ENCODE results near the gene PLCL1. TPM values are rescaled to one million over a fixed set of nuclear protein-coding genes. Genes with fewer than 3 reads are reported as not detected.
"Not testable (repeated sequence)": the region's sequence is repeated elsewhere in the genome, so short reads cannot be mapped to it uniquely, and the experiment has no call there.

PLCL1 gene
- total RNA-seq, 6 donors from 2014 or later = 5.3 to 17.0 (median 8.1) TPM

- ATAC-seq (ENCODE audit: low FRiP score in 2 of 2) = no peak
- 72 to 77% methylated on average over 1 of the region's 1 CpG for WGBS, 2 donors
- H3K4me3 ChIP-seq = no peak overlapping the region
Observed at GRCh38 chr2:198187841-198188240, 383.4 kb downstream of the PLCL1 start.

DNA sequence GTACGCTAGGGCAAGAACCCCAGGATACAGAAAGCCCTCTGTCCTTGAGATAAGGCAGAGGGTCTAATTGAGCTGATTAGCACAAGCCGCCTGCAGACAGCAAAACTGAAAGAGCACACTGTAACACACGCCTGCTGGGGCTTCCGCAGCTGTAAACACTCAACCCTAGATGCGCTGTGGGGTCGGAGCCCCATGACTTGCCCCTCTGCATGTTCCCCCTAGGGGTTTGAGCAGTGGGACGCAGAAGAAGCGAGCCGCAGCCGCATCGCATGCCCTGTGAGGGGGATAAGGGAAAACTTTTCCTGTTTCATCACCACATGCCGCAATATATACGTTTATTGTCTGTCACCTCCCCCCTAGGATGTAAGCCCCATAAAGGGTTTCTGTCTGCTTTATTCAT, 384.6 kb downstream of the PLCL1 start:
- no peaks in the 10 kb centered on the region for H3K36me3 ChIP-seq
- ATAC-seq (ENCODE audit: low FRiP score in 2 of 2) = no peak
- H3K4me3 ChIP-seq = no peak overlapping the region
- no peak overlapping the region for H3K27ac ChIP-seq
- 73 to 86% methylated on average over 12 to 13 of the region's 13 CpGs for WGBS, 2 donors
- TF ChIP-seq, protein P1, sequence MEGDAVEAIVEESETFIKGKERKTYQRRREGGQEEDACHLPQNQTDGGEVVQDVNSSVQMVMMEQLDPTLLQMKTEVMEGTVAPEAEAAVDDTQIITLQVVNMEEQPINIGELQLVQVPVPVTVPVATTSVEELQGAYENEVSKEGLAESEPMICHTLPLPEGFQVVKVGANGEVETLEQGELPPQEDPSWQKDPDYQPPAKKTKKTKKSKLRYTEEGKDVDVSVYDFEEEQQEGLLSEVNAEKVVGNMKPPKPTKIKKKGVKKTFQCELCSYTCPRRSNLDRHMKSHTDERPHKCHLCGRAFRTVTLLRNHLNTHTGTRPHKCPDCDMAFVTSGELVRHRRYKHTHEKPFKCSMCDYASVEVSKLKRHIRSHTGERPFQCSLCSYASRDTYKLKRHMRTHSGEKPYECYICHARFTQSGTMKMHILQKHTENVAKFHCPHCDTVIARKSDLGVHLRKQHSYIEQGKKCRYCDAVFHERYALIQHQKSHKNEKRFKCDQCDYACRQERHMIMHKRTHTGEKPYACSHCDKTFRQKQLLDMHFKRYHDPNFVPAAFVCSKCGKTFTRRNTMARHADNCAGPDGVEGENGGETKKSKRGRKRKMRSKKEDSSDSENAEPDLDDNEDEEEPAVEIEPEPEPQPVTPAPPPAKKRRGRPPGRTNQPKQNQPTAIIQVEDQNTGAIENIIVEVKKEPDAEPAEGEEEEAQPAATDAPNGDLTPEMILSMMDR (IDR thresholded peaks at IDR 0.05) = no peak
- TF ChIP-seq POLR2AphosphoS5 (IDR thresholded peaks at IDR 0.05) (no peak), POLR2A (IDR thresholded peaks at IDR 0.05) (no peak), EP300 (IDR thresholded peaks at IDR 0.05) (no peak)
- DNase-seq = peak in 1 of 2 donors; percentile 25
- no peaks in the 10 kb centered on the region for H3K4me1 ChIP-seq
- H3K9me3 ChIP-seq = no peaks in the 10 kb centered on the region
- no peaks in the 10 kb centered on the region for H3K27me3 ChIP-seq

More at GRCh38 chr2:198187841-198188240, 383.4 kb downstream of the PLCL1 start:
- no peaks in the 10 kb centered on the region for H3K9me3 ChIP-seq
- H3K36me3 ChIP-seq = no peaks in the 10 kb centered on the region
- no peaks in the 10 kb centered on the region for H3K27me3 ChIP-seq
- no peak overlapping the region for H3K27ac ChIP-seq
- no peak for DNase-seq
- H3K4me1 ChIP-seq = no peaks in the 10 kb centered on the region
- TF ChIP-seq POLR2AphosphoS5 (IDR thresholded peaks at IDR 0.05) (no peak), POLR2A (IDR thresholded peaks at IDR 0.05) (no peak)

DNA sequence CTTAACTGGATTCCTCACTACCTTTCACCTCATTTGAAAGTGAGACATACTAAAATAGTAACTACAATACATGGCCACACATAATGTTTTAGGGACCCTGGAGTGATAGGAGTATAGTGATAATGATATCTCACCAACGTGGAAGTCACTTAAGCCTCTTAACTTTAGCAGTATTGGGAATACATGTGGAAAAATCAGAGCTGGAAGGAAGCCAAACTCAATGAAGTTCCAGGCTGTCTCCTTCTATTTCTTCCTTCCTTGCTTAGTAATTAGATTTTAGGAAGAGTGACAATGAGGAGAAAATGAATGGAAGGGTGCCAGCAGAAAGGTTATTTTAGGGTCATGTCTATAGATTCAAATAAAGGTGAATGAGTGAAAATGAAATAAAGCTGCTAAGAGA, 387.3 kb downstream of the PLCL1 start:
- Histone ChIP-seq H3K27me3 (no peaks in the 10 kb centered on the region), H3K27ac (no peak overlapping the region), H3K4me3 (no peak overlapping the region), H3K9me3 (no peaks in the 10 kb centered on the region), H3K36me3 (no peaks in the 10 kb centered on the region), H3K4me1 (no peaks in the 10 kb centered on the region)
- TF ChIP-seq POLR2A (IDR thresholded peaks at IDR 0.05) = no peak
- TF ChIP-seq, protein P1 (IDR thresholded peaks at IDR 0.05) = no peak
- no peak for TF ChIP-seq POLR2AphosphoS5 (IDR thresholded peaks at IDR 0.05)
- no peak for TF ChIP-seq EP300 (IDR thresholded peaks at IDR 0.05)
- DNase-seq = no peak
- ATAC-seq (ENCODE audit: low FRiP score in 2 of 2) = no peak
- WGBS, 2 donors = 0 to 34% methylated on average over 1 of the region's 1 CpG

DNA sequence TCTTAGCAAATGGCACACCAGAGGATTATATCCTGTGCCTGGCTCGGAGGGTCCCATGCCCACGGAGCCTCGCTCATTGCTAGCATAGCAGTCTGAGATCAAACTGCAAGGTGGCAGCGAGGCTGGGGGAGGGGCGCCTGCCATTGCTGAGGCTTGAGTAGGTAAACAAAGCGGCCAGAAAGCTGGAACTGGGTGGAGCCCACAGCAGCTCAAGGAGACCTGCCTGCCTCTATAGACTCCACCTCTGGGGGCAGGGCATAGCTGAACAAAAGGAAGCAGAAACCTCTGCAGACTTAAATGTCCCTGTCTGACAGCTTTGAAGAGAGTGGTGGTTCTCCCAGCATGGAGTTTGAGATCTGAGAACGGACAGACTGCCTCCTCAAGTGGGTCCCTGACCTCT, 392.2 kb downstream of the PLCL1 start:
- not testable (repeated sequence) for H3K27ac ChIP-seq; ATAC-seq (ENCODE audit: low FRiP score in 2 of 2); H3K9me3 ChIP-seq; H3K4me3 ChIP-seq; H3K4me1 ChIP-seq; H3K36me3 ChIP-seq; H3K27me3 ChIP-seq
- WGBS, 2 donors = 65 to 77% methylated on average over 7 of the region's 7 CpGs
- DNase-seq = peak in 1 of 2 donors; percentile 5

Other genes starting within 250 kb of the PLCL1 start
- gene RFTN2, start 129.0 kb upstream of the PLCL1 start, total RNA-seq = 1 to 10 TPM; 1.0 to 7.0 (median 2.8) TPM
- gene MARS2, start 99.2 kb upstream of the PLCL1 start, total RNA-seq = 10 to 100 TPM in 1 of 6 donors, 1 to 10 TPM in 5; 3.1 to 12.6 (median 6.4) TPM
- not detected for gene BOLL, start 19.3 kb upstream of the PLCL1 start, total RNA-seq